GM12878 (cell line): ENCODE results near the gene ICE2. TPM values are rescaled to one million over a fixed set of nuclear protein-coding genes. Genes with fewer than 3 reads are reported as not detected.

Experiments used
- ATAC-seq: fragments of 200-7000 bp; cut with Tn5 transposase; 3 replicates; pipeline ENCODE4 v1.9.1; 2020; ENCODE audit warnings: mild to moderate bottlenecking, moderate library complexity
- BruUV-seq: library from RNA; stranded (reverse); fragments of 400-500 nt; replicated peaks from 2 replicates; lab custom pipeline; 2021; lab: Mats Ljungman, UMichigan
- CTCF ChIA-PET: fragments of 300-600 bp; sonication (Branson Sonifier 250); formaldehyde crosslinking; extraction: SDS; loops from one replicate; lab custom pipeline; 2021; ENCODE audit warnings: inconsistent platforms; lab: Yijun Ruan, JAX
- POLR2A ChIA-PET: fragments of 350-600 bp; formaldehyde crosslinking; extraction: SDS; loops from one replicate; lab custom pipeline; 2021; ENCODE audit warnings: inconsistent platforms; lab: Charles Lee
- RAD21 ChIA-PET: fragments of 300-600 bp; sonication (Branson Sonifier 250); formaldehyde crosslinking; loops from one replicate; lab custom pipeline; 2023; ENCODE audit warnings: antibody characterized with exemption; ENCODE audit not compliant: unreplicated experiment; lab: Charles Lee
- SMC1A ChIA-PET: fragments of 300-600 bp; sonication (Branson Sonifier 250); formaldehyde crosslinking; loops from one replicate; lab custom pipeline; 2023; ENCODE audit not compliant: unreplicated experiment, uncharacterized antibody; lab: Charles Lee
- DNase-seq: peaks from one replicate; pipeline ENCODE4 v3.0.0-alpha.2; 2011; ENCODE audit warnings: low read depth, low spot score
- FAIRE-seq: peaks from 3 replicates; lab custom pipeline; 2011; peaks lifted over from hg19 to GRCh38; lab: Jason Lieb, UNC
- H2AFZ ChIP-seq: 2 replicates; pipeline ENCODE4 v1.6.0; 2011; ENCODE audit warnings: low read depth, low read length, control low read depth; ENCODE audit not compliant: control insufficient read depth
- H3K27ac ChIP-seq: 2 replicates; pipeline ENCODE4 v1.5.1; 2011; ENCODE audit warnings: control low read depth; ENCODE audit not compliant: control insufficient read depth, insufficient read depth
- H3K27me3 ChIP-seq, 2 experiments: replicated peaks in 1 of 2; 2 replicates each; pipeline versions ENCODE4 v1.6.0 to v1.6.1; 2011; ENCODE audit warnings: low read length in 1 of 2; ENCODE audit not compliant: control insufficient read depth in 2 of 2, insufficient read depth in 2 of 2
- H3K36me3 ChIP-seq, 2 experiments: 2 replicates each; pipeline ENCODE4 v1.5.1; 2011; ENCODE audit warnings: low read length in 1 of 2; ENCODE audit not compliant: control insufficient read depth in 2 of 2, insufficient read depth in 2 of 2
- H3K4me1 ChIP-seq: 2 replicates; pipeline ENCODE4 v1.6.1; 2011; ENCODE audit warnings: mild to moderate bottlenecking, low read length, moderate library complexity, mixed read lengths; ENCODE audit not compliant: control insufficient read depth, insufficient read depth
- H3K4me2 ChIP-seq: 2 replicates; pipeline ENCODE4 v1.6.0; 2011; ENCODE audit warnings: control low read depth; ENCODE audit not compliant: control insufficient read depth, insufficient read depth
- H3K4me3 ChIP-seq: fragments of 200-600 bp; sonication (generic); 2 replicates; pipeline ENCODE4 v1.5.1; 2016
- H3K79me2 ChIP-seq: 2 replicates; pipeline ENCODE4 v1.6.0; 2011; ENCODE audit warnings: low read length; ENCODE audit not compliant: control insufficient read depth, insufficient read depth
- H3K9ac ChIP-seq: 2 replicates; pipeline ENCODE4 v1.8.0; 2011; ENCODE audit warnings: low read length, control low read depth, mixed read lengths; ENCODE audit not compliant: control insufficient read depth, insufficient read depth
- H3K9me3 ChIP-seq: replicated peaks from 3 replicates; pipeline ENCODE4 v1.5.1; 2011; ENCODE audit warnings: mild to moderate bottlenecking, low read length; ENCODE audit not compliant: control insufficient read depth, insufficient read depth
- H4K20me1 ChIP-seq: 2 replicates; pipeline ENCODE4 v1.6.0; 2011; ENCODE audit not compliant: control insufficient read depth, insufficient read depth
- BACH1 ChIP-seq: fragments of 450-650 bp; IDR thresholded peaks from 2 replicates; pipeline ENCODE4 v1.6.1; 2017; ENCODE audit warnings: mild to moderate bottlenecking, borderline replicate concordance
- CHD2 ChIP-seq: IDR thresholded peaks from 2 replicates; pipeline ENCODE4 v1.6.1; 2011; ENCODE audit warnings: low read depth, low read length, improper control_type of control experiment, borderline replicate concordance
- CREB1 ChIP-seq: IDR thresholded peaks from 2 replicates; pipeline ENCODE4 v1.6.1; 2012; ENCODE audit warnings: low read depth, mild to moderate bottlenecking, inconsistent platforms
- ESRRA ChIP-seq: IDR thresholded peaks from 2 replicates; pipeline ENCODE4 v1.6.1; 2012; ENCODE audit warnings: mild to moderate bottlenecking, low read length, improper control_type of control experiment
- HCFC1 ChIP-seq: fragments of 150-350 bp; IDR thresholded peaks from 2 replicates; pipeline ENCODE4 v1.6.1; 2014; ENCODE audit warnings: low read length
- IKZF2 ChIP-seq, 2 experiments: fragments of 450-650 bp; IDR thresholded peaks; 2 replicates each; pipeline ENCODE4 v1.6.1; 2017; ENCODE audit warnings: mild to moderate bottlenecking in 2 of 2, moderate library complexity in 2 of 2
- NFIC ChIP-seq: IDR thresholded peaks from 2 replicates; pipeline ENCODE4 v1.6.1; 2012; ENCODE audit warnings: low read depth, mild to moderate bottlenecking, inconsistent platforms, low read length, moderate library complexity
- POU2F2 ChIP-seq: IDR thresholded peaks from 3 replicates; pipeline ENCODE4 v1.6.1; 2011; ENCODE audit warnings: low read depth, mild to moderate bottlenecking, low read length, borderline replicate concordance
- RCOR1 ChIP-seq: conservative IDR thresholded peaks from 2 replicates; pipeline ENCODE4 v1.6.1; 2012; ENCODE audit warnings: low read depth, low read length, improper control_type of control experiment
- TAF1 ChIP-seq: IDR thresholded peaks from 2 replicates; pipeline ENCODE4 v1.6.1; 2011; ENCODE audit warnings: mild to moderate bottlenecking, low read depth, low read length, borderline replicate concordance
- USF2 ChIP-seq: IDR thresholded peaks from 2 replicates; pipeline ENCODE4 v1.6.1; 2011; ENCODE audit warnings: low read depth, low read length, improper control_type of control experiment, borderline replicate concordance
- ZBTB40 ChIP-seq: fragments of 450-650 bp; IDR thresholded peaks from 2 replicates; pipeline ENCODE4 v1.6.1; 2016; ENCODE audit warnings: mild to moderate bottlenecking, moderate library complexity, borderline replicate concordance
- WGBS: methylation state at CpG from one replicate; pipeline ENCODE4 v1.1.6; 2016; ENCODE audit warnings: low lambda C conversion rate; ENCODE audit not compliant: insufficient replicate concordance, insufficient coverage; ENCODE audit errors: missing lambda C conversion rate; 5-methylcytosine and 5-hydroxymethylcytosine counted together
- in situ Hi-C: fragments of 300-500 bp; cut with MboI; formaldehyde crosslinking; loops from 9 replicates; pipeline ENCODE4 v1.14.3; 2018; ENCODE audit warnings: mixed read lengths
- intact Hi-C: fragments of 100-400 bp; cut with micrococcal nuclease; formaldehyde crosslinking; loops from one replicate; pipeline ENCODE4 v1.14.2; 2022; ENCODE audit not compliant: unreplicated experiment
- polyA plus RNA-seq, 11 experiments: library from polyadenylated mRNA; depleted of rRNA in 4 of 11; unstranded in 6 of 11; stranded (reverse) in 5 of 11; fragments of >200 nt; fragmentation: Nextera tagmentation in 4 of 11; fragmentation: Illumina TruSeq in 1 of 11; extraction: Ambion mirVana in 4 of 11; extraction: Trizol in 1 of 11; gene quantifications; 1 replicate in 1 of 11; 2 replicates in 10 of 11; pipeline versions ENCODE4 v1.2.1 to v1.2.3, GENCODE V29; 2011 to 2016; ENCODE audit warnings: inconsistent platforms in 2 of 11, missing spikeins in 2 of 11, low read depth in 1 of 11
- total RNA-seq, 4 experiments: library from RNA; depleted of rRNA in 3 of 4; stranded (reverse); fragments of >200 nt in 3 of 4; fragmentation: Illumina TruSeq in 1 of 4; extraction: Trizol in 1 of 4; gene quantifications; 2 replicates each; pipeline versions ENCODE4 v1.2.1 to v1.2.3, GENCODE V29; 2013 to 2021

The ICE2 gene
- total and polyA plus RNA-seq, 10 of the 15 experiments (the other 5 are each of a cell fraction or from before 2014, with no cell fraction given), result 14.2 to 62.0 (median 44.9) TPM

- H3K9me3 ChIP-seq, result no peaks in the 10 kb centered on the region
- TF ChIP-seq NFIC (no peak), HCFC1 (no peak)
- TF ChIP-seq, all 136 proteins: peak for 0
- BruUV-seq, result no TSS peak
- WGBS, result 31% methylated on average over 1 of the region's 1 CpG
- no peaks in the 10 kb centered on the region for H3K79me2 ChIP-seq
- H3K27me3 ChIP-seq, result no peaks in the 10 kb centered on the region
- ChIA-PET RAD21 (no interaction called here), CTCF (interaction anchor here (0.5 kb wide), 1 partner anchor 27 kb away, joined by 3 read pairs; no protein-coding TSS in a partner anchor), POLR2A (interaction anchor here (0.6 kb wide), 1 partner anchor 11 kb away, joined by 3 read pairs; no protein-coding TSS in a partner anchor), SMC1A (no interaction called here)
- no peak overlapping the region for H3K4me3 ChIP-seq
- intact Hi-C loops, result no loop called here
- H3K36me3 ChIP-seq, result peaks cover 0 to 16% of the 10 kb centered on the region in 2 experiments; a peak in 3 of 4 replicates
- H3K27ac ChIP-seq, result no peak overlapping the region
- H3K4me1 ChIP-seq, result no peaks in the 10 kb centered on the region
- DNase-seq (no peak), FAIRE-seq (no peak), ATAC-seq (no peak)
- no peaks in the 10 kb centered on the region for H4K20me1 ChIP-seq
- in situ Hi-C loops, result loop anchor here (25.0 kb wide), 1 partner anchor 1466 kb away; no protein-coding TSS in a partner anchor
- H3K9ac ChIP-seq, result no peak overlapping the region
- no peak overlapping the region for H3K4me2 ChIP-seq
- no peak overlapping the region for H2AFZ ChIP-seq
Observed at GRCh38 chr15:60370869-60371136, 108.1 kb downstream of the ICE2 start.

- intact Hi-C loops (no loop called here), in situ Hi-C loops (loop anchor here (25.0 kb wide), 1 partner anchor 1467 kb away; no protein-coding TSS in a partner anchor)
- ChIA-PET CTCF (interaction anchor here (0.5 kb wide), 1 partner anchor 27 kb away, joined by 3 read pairs; no protein-coding TSS in a partner anchor), RAD21 (interaction anchor here (1.0 kb wide), 1 partner anchor 679 kb away, joined by 3 read pairs; no protein-coding TSS in a partner anchor), POLR2A (no interaction called here), SMC1A (no interaction called here)
- no TSS peak for BruUV-seq
- no peak overlapping the region for H3K27ac ChIP-seq
- no peaks in the 10 kb centered on the region for H4K20me1 ChIP-seq
- ATAC-seq (no peak), DNase-seq (no peak), FAIRE-seq (no peak)
- H3K9me3 ChIP-seq, result no peaks in the 10 kb centered on the region
- no peak overlapping the region for H3K4me2 ChIP-seq
- 93% methylated on average over 9 of the region's 9 CpGs for whole genome bisulfite sequencing
- H3K36me3 ChIP-seq, result peaks cover 0 to 16% of the 10 kb centered on the region in 2 experiments; a peak in 2 of 4 replicates
- H3K27me3 ChIP-seq, result no peaks in the 10 kb centered on the region
- H3K79me2 ChIP-seq, result no peaks in the 10 kb centered on the region
- no peaks in the 10 kb centered on the region for H3K4me1 ChIP-seq
- no peak overlapping the region for H3K9ac ChIP-seq
- H2AFZ ChIP-seq, result no peak overlapping the region
- no peak overlapping the region for H3K4me3 ChIP-seq
- no peak for TF ChIP-seq IKZF2 (IDR thresholded peaks at IDR 0.05)
- no peak for TF ChIP-seq ESRRA
- no peak for TF ChIP-seq BACH1
- TF ChIP-seq USF2, result no peak
- no peak for TF ChIP-seq TAF1
- TF ChIP-seq HCFC1, result no peak
- no peak for TF ChIP-seq POU2F2
- TF ChIP-seq CHD2, result no peak
- TF ChIP-seq CREB1, result no peak
- no peak for TF ChIP-seq RCOR1
- TF ChIP-seq ZBTB40, result no peak
Observed at GRCh38 chr15:60370105-60370868, 108.7 kb downstream of the ICE2 start.
